GM19468 (cell line): Measurements from ENCODE around the gene SLC23A1.

Source experiments
- ATAC-seq: cut with Tn5 transposase; IDR thresholded peaks from one replicate; pipeline ENCODE4 v1.9.1; 2021; ENCODE audit warnings: mild to moderate bottlenecking, moderate library complexity, moderate number of reproducible peaks; ENCODE audit not compliant: unreplicated experiment; ENCODE audit errors: extremely low read depth

Gene SLC23A1

GRCh38 chr5:139335811-139336210 lies 47.3 kb downstream of the SLC23A1 start:
- ATAC-seq: no peak
